G401 (cell line): ENCODE measurements around the gene APC. TPM values are rescaled to one million over a fixed set of nuclear protein-coding genes. Genes with fewer than 3 reads are reported as not detected.
"Not testable (repeated sequence)": the region's sequence is repeated elsewhere in the genome, so short reads cannot be mapped to it uniquely, and the experiment has no call there.

Experiments
- DNase-seq: peaks from one replicate; pipeline ENCODE4 v3.0.0-alpha.2; 2015; ENCODE audit warnings: low spot score
- in situ Hi-C: cut with HindIII; loops from 2 replicates; pipeline ENCODE4 v1.10.0; 2016; ENCODE audit warnings: low sequenced_read_pairs, mixed read lengths
- total RNA-seq: library from RNA; depleted of rRNA; stranded (reverse); fragments of >200 nt; shearing (Covaris generic); gene quantifications from 2 replicates; pipeline ENCODE4 v1.2.3, GENCODE V29; 2014

The APC gene
- total RNA-seq, 1 experiment from 2014 or later = 21.6 TPM

DNA sequence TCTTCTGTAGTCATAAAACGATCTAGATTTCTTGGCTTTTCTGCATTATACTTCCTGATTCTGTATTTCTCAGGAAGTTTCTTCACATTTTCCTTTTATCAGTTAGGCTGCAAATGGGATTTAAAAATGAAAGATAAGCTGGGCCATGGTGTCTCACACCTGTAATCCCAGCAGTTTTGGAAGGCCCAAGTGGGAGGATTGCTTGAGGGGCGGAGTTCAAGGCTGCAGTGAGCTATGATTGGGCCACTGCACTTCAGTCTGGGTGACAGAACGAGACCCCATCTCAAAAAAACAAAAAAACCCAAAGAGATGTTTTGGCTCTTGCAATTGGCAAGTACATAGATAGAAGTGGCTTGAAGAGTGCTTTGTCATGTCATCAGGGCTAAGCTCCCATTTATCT is 26.2 kb upstream of the APC start:
- DNase-seq = no peak
- in situ Hi-C loops = no loop called here

DNA sequence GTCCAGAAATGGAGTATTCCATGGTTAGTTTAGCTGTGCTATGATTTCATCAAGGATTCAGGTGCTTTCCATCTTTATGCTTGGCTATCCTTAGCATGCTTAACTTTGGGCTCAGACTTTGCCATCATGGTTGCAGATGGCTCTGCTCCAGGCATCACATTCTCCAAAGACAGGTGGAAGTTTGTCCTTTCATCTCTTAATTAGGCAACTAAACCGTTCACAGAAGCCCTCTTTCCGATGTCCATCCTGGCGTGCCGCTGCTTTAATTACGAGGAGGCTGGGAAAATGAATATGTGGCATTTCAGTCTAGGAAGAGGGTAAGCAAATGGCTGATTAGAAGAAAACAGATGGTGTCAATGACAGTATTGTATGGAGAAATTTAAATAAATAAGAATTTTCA is 24.5 kb upstream of the APC start:
- DNase-seq = no peak
- in situ Hi-C loops = no loop called here

DNA sequence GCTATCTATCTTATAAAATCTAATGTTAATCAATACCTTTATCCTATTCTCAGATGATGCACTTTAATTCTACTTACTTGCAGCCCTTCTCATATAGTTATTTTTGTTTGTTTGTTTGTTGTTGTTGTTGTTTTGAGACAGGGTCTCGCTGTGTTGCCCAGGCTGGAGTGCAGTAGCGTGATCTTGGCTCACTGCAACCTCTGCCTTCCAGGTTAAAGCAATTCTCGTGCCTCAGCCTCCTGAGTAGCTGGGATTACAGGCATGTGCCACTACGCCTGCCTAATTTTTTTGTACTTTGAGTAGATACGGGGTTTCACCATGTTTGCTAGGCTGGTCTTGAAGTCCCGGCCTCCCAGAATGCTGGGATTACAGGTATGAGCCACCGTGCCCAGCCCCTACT is 20.8 kb upstream of the APC start:
- DNase-seq, in situ Hi-C loops: not testable (repeated sequence)

DNA sequence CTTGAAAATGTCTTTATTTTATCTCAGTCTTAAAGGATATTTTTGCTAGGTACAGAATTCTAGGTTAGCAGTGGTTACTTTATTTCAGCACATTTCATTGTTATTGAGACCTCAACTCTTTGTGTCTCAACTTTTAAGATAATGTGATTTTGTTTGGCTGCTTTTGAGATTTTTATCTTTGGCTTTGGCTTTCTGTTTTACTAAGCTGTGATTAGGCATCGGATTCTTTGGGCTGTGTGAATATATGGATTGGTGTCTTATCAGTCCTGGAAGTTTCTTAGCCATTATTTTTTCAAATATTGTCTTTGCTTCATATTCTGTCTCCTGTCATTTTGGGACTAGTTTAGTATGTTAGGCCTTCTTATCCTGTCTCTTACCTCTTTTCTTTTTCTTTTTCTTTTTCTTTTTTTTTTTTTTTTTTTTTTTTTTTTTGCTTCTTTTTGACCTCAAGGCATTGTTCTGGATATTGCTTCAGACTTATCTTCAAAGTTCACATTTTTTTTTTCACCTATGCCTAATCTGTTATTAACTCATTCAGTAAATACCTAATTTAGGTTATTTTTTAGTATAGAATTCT is 20.1 kb upstream of the APC start:
- in situ Hi-C loops = no loop called here
- no peak for DNase-seq

DNA sequence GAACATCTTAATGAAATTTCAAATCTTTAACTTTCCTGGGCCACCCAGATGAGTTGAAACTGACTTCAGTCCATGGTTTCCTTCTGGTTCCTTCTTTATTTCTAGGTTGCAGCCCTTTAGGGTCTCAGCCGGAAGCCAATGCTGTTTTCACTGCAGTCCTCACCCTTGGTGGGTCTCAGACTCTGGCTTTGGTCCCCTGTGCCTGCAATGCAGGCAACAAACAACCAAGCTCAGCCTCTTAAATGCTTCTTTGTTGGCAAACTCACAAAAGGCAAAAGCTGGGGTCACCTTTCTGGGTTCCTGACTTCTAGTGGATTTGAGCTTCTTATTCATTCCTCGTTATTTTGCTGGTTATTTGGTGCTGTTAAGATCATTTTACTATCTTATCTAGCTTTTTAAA is 19.3 kb upstream of the APC start:
- DNase-seq = no peak
- in situ Hi-C loops = no loop called here

DNA sequence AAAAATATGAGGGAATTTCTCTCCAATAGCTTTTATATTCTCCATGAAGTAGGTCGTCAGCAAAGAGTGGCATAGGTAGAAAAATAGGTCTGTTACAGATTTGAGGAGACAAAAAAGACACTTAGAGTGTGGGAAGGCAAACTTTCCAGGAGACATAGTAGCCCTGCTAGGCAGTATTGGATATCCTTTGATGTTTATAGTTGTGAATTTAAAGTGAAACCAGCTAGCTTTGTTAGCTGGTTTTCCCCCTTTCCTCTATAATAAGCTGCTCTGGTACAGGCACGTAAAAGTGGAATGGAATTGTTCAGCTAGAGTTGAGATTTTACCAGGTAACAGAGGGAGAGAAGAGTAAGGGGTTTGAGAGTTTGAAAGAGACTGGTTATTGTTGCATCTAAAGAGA is 17.1 kb upstream of the APC start:
- in situ Hi-C loops = no loop called here
- no peak for DNase-seq

DNA sequence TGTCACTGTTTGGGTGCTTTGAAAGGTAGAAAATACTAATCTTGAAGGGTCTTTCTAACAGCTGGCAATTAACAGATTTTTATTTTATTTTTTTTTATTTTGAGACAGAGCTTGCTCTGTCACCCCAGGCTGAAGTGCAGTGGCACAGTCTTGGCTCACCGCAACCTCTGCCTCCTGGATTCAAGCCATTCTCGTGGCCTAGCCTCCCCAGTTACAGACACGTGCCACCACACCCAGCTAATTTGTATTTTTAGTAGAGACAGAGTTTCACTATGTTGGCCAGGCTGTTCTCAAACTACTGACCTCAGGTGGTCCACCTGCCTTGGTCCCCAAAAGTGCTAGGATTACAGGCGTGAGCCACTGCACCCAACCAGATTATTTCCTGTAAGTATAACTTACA is 12.8 kb upstream of the APC start:
- in situ Hi-C loops = no loop called here
- DNase-seq = no peak

DNA sequence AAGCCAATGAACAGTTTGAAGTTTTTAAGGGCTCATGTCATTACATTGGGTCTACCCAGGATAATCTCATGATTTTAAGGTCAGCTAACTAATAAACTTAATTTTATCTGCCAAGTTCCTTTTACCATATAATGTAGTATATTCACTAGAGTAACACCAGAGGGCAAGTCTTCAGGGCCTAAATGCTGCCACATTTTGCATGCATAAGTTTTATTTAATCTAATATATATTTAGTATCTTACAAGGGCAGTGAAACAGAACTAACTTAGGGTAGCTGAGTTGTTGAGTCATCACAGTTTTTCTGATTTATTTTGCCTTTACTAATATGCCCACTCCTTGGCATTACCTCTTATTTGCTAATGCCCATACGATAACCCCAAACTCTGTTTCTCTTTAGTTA is 8.1 kb upstream of the APC start:
- in situ Hi-C loops = no loop called here
- no peak for DNase-seq

DNA sequence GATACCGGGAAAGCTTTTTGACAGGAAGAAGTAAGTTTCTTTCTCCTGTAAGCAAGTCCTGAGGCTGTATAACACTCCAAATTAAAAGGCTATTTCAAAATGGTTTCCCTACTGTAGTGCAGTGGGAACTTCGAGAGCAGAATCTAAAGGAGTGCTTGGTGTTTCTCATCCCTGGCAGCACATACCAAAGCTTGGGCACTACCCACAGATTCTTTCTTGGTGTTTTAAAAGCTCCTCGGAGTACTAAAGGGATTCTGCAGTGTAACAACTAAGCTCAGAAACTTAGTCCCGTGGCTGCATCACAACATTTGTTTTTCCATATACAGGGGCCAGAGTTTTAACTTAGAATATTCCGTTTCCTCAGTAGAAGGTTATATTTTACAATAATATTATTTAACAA is 5.6 kb upstream of the APC start:
- DNase-seq = no peak
- in situ Hi-C loops = no loop called here

DNA sequence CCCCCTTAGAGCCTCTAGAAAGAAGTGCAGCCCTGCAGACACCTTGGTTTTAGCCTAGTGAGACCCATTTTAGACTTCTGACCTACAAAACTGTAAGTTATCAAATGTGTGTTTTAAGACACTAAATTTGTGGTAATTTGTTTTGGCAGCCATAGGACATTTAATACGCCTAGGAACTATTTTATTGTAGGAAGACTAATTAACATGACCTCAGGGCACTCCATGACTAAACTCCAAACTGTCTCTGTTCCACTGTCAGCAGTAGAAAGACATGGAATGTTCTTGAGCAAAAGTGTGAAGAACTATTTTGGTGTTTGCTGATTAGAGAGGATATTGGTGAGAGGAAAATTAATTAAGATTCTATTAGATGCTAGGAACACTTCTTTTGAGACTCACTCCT is 4.1 kb upstream of the APC start:
- in situ Hi-C loops = no loop called here
- DNase-seq = no peak

DNA sequence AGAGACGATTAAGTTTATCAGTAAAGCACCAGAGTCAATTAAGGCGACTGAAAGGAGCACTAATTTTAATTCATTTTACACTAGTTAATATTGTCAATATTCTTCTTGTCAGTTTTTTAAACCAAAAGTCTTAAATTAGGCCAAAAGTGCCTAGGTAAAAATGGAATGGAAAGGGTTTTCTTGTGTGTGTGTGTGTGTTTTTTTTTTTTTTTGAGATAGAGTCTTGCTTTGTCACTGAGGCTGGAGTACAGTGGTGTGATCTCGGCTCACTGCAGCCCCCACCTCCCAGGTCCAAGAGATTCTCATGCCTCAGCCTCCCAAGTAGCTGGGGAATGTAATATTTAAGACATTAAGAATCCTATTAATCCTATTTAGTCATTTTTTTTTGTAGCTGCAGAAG is 3.1 kb upstream of the APC start:
- DNase-seq = no peak
- in situ Hi-C loops = no loop called here

DNA sequence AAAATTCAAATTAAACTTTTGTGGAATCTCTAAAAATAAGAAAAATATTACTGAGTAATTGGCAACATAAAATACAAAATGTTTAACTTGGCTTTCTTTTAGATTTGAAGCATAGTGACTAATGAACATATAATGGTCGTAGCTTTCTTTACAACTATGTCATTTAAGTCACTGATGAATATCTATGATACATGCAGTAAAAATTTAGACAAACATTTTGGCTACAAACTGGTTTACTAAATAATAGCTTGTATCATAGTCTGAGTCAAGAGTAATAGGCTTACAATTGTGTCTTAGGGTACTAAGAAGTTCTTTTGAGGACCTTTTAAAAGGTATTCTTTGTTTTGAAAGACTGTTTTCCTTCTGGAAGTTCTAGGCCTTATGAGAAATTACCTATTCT is 2.0 kb upstream of the APC start:
- in situ Hi-C loops = no loop called here
- no peak for DNase-seq

DNA sequence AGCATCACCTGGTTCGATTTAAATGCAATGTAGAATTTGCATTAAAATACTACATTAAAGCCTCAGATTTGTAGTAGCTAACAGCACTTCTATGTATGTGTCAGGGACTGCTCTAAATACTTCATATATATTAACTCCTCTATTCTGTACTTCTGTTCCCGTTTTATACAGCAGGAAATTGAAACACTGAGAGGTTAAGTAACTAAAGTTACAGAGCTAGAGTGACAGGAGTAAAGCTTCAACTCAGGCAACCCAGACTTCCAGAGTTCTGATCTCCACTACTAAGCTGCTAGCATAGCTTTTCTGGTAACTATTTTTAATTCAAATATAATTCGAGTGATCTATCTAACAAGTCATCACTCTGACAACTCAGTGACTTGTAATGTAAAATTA is 619 bp upstream of the APC start:
- in situ Hi-C loops = no loop called here
- DNase-seq = peak; percentile 35

DNA sequence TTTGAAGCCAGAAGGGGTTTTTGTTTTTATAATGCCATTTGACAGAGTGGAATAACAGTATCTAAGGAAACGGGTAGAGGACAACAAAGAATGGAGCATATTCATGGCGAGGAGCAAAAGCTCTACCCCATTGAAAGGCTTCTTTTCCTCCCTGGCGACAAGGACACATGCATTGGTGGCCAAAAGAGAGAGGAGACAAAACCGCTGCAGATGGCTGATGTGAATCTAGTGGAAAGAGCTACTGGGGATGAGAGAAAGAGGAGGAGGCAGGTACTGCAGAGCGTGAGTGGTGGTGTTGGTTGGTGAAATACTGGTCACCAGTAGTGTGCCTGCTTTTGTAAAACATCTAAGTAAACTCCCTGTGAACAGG is 491 bp downstream of the APC start:
- in situ Hi-C loops = no loop called here
- peak; percentile 76 for DNase-seq

DNA sequence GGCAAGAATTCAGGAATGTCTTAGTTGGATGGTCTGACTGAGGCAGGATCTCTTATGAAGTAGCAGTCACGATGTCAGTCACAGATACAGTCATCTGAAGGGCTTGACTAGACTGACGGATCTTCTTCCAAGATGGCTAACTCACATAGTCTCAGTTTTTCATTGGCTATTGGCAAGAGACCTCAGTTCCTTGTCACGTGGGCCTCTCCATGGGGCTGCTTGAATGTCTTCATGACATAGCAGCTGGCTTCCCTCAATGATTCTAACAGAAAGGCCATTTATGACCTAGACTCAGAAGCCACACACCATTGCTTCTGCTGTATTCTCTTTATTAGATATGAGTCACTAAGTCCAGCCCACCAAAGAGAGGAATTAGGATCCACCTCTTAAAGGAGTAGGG is 4.7 kb downstream of the APC start:
- in situ Hi-C loops = no loop called here
- DNase-seq = no peak

DNA sequence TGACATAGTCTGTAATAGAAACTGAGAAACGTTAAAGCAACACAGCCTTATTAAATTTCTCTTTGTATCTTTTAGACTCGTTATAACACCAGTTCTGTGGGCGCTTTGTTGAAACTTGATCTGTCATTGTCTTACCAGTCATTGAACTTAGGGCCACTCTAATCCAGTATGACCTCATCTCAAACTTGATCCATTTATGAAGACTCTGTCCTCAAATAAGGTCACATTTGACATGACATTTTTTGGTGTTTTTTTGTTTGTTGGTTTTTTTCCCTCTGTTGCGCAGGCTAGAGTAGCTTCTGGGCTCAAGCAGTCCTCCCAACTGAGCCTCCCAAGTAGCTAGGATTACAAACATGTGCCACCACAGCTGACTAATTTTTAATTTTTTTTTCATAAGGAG is 5.9 kb downstream of the APC start:
- DNase-seq = no peak
- in situ Hi-C loops = no loop called here

DNA sequence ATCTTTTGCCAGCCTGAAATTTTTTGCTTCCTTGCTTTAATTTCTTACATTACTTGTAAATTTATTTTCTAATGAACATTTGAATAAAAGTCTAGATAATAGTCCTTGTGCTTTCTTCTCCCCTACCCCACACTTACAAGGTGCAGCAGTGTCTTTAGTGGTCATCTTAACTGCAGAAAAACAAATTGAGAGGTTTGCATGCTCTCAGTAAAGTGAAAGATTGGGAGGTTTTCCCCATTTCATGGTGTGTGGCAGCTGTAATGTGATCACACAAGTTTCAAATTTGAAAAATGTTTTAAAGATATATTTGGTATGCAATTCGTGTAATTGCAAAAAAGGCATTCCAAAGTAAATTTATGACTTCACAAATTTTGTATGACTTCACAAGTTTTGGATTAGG is 14.7 kb downstream of the APC start:
- DNase-seq = no peak
- in situ Hi-C loops = no loop called here

DNA sequence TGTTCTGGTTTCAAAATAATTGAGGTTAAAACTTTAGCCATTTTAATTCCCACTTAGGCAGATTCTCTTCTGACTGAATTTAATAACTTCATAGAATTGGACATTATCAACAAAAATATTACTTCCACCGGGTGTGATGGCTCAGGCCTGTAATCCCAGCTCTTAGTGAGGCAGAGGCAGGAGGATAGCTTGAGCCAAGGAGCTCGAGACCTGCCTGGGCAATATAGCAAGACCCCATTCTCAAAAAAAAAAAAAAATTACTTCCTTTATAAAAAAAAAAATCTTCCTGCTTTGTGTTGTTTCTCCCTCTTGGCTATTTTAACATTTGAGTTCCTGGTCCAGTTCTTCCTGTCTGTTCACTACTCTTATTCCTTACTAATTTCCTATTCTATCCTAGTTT is 18.0 kb downstream of the APC start:
- in situ Hi-C loops = no loop called here
- DNase-seq = no peak

DNA sequence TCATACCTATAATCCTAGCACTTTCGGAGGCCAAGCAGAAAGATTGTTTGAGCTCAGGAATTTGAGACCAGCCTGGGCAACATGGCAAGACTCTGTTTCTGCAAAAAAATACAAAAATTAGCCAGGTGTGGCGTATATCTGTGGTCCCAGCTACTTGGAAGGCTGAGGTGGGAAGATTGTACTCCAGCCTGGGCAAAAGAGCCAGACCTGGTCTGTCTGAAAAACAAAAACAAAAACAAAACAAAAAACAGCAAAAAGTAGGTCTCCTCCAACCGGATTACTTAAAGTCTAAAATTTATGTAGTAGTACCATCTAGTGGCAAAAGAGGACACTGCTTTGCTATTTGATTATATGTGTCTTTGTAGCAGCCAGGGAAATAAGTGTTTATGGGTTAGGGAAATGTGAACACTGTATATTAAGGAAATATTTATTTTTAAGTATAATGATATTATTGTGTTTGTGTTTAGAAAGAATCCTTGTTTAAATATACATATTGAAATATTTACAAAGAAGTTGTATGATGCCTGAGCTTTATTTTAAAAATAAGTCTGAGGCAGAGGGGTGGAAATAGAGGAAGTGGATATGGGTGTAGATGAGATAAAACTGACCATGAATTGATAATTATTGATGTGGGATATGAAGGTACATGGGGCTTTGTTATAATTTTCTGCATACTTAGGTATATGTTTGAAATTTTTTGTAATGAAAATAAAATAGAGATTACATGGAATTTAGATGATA is 20.0 kb downstream of the APC start:
- DNase-seq = peak; percentile 85
- in situ Hi-C loops = no loop called here

DNA sequence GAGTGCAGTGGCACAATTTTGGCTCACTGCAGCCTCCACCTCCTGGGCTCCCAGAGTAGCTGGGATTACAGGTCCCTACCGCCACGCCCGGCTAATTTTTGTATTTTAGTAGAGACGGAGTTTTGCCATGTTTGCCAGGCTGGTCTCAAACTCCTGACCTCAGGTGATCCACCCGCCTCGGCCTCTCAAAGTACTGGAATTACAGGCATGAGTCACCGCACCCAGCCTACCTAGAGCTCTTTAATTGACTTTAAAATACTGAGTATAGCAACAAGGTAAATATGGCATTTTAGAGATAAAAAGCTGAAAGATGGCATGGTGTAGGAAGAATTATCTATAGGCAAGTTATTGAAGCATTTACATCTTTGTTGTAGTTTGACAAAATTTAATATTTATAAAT is 21.0 kb downstream of the APC start:
- in situ Hi-C loops = no loop called here
- DNase-seq = no peak

DNA sequence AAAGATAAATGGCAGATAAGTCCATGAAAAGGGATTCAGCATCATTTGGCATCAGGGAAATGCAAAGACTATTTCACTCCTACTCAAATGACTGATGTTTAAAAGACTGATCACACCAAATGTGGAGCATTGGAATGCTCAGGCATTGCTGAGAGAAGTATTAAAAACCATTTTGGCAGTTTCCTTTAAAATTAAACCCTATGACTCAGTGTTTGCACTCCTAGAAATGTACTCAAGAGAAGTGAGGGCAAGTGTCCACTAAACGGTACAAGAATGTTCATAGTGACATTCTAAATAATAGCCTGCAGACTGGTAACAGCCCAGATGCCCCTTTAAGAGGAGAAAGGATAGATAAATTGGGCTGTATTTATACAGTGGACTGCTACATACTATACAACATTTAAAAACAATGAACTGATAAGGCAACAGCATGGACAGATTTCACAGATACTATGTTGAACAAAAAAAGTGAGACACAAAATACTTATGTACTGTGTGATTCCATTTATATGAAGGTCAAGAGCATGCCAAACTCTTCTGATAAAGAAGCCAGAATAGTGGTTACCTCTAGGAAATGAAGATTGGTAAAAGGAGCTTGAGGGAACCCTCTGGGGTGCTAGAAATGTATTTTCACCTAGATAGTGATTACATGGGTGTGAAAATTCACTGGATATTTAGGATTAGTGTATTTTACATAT is 24.6 kb downstream of the APC start:
- no peak for DNase-seq
- in situ Hi-C loops = no loop called here
